Measurements from ENCODE around the gene ZKSCAN5. TPM values are rescaled to one million over a fixed set of nuclear protein-coding genes. Genes with fewer than 3 reads are reported as not detected.
A peak's percentile ranks its signal among the peaks of the same experiment; 100 is the strongest.
"Not testable (repeated sequence)": the region's sequence is repeated elsewhere in the genome, so short reads cannot be mapped to it uniquely, and the experiment has no call there.

Gene ZKSCAN5
- total and polyA plus RNA-seq, 7 donors, result 3.1 to 15.4 (median 9.3) TPM

- no peak overlapping the region for H3K27ac ChIP-seq
- TF ChIP-seq CTCF (IDR thresholded peaks at IDR 0.05), result no peak
- no peaks in the 10 kb centered on the region for H3K9me3 ChIP-seq
- no peak for ATAC-seq
- H3K27me3 ChIP-seq (ENCODE audit: insufficient read depth in 3 of 3, low read length in 2 of 3), result peaks cover 0 to 12% (median 3%) of the 10 kb centered on the region in 3 donors
- H3K4me1 ChIP-seq, result peaks cover 14% of the 10 kb centered on the region
- intact Hi-C loops (cut with DNase I), result loop anchor here in 1 of 2 donors (5.0 kb wide), 1 partner anchor 643 kb away; no protein-coding TSS in a partner anchor
- peak overlapping the region; percentile 72 for H3K4me3 ChIP-seq
- no peak for DNase-seq
- peaks cover 0 to 7% of the 10 kb centered on the region in 2 donors for H3K36me3 ChIP-seq (ENCODE audit: insufficient read depth in 1 of 2, low read depth in 1 of 2)
- 36 to 49% (median 40%) methylated on average over 10 of the region's 10 CpGs for WGBS, 3 donors
These were observed 75.0 kb downstream of the ZKSCAN5 start for GRCh38 chr7:99579281-99579955.

- ATAC-seq, result peak; percentile 43 to 65 (median 60)
- Histone ChIP-seq H3K9me3 (no peaks in the 10 kb centered on the region), H3K36me3 (ENCODE audit: insufficient read depth in 1 of 2, low read depth in 1 of 2) (no peaks in the 10 kb centered on the region), H3K4me3 (peak overlapping the region; percentile 72), H3K27ac (no peak overlapping the region), H3K4me1 (peaks cover 14% of the 10 kb centered on the region), H3K27me3 (ENCODE audit: insufficient read depth in 3 of 3, low read length in 2 of 3) (peaks cover 0 to 12% (median 5%) of the 10 kb centered on the region in 3 donors)
- intact Hi-C loops (cut with DNase I), result loop anchor here in 1 of 2 donors (5.0 kb wide), 1 partner anchor 642 kb away; no protein-coding TSS in a partner anchor
- 1 to 2% (median 1%) methylated on average over 53 to 54 of the region's 54 CpGs for WGBS, 3 donors
- peak; percentile 35 for TF ChIP-seq CTCF (IDR thresholded peaks at IDR 0.05)
- peak; percentile 38 to 63 for DNase-seq
These were observed 75.7 kb downstream of the ZKSCAN5 start for GRCh38 chr7:99579956-99580777.

GRCh38 chr7:99580778-99581332 is 76.4 kb downstream of the ZKSCAN5 start:
- WGBS, 3 donors, result 48 to 58% (median 52%) methylated on average over 4 of the region's 4 CpGs
- Histone ChIP-seq H3K4me3 (peak overlapping the region; percentile 72), H3K27me3 (ENCODE audit: insufficient read depth in 3 of 3, low read length in 2 of 3) (peaks cover 0 to 12% (median 5%) of the 10 kb centered on the region in 3 donors), H3K4me1 (peaks cover 14% of the 10 kb centered on the region)
- DNase-seq; H3K27ac ChIP-seq; H3K36me3 ChIP-seq (ENCODE audit: insufficient read depth in 1 of 2, low read depth in 1 of 2); intact Hi-C loops (cut with DNase I); H3K9me3 ChIP-seq; ATAC-seq: not testable (repeated sequence)

Other genes with a start within 250 kb of the ZKSCAN5 start
- not detected for gene MYH16, start 231.8 kb upstream of the ZKSCAN5 start, total RNA-seq
- not detected for gene MYH16, start 231.8 kb upstream of the ZKSCAN5 start, polyA plus RNA-seq
- gene ARPC1A, start 178.8 kb upstream of the ZKSCAN5 start, total RNA-seq, result 10 to 100 TPM; 41.6 to 53.5 (median 47.6) TPM
- 100 to 1,000 TPM in 1 of 3 donors, 10 to 100 TPM in 2; 38.1 to 114 (median 71.2) TPM for gene ARPC1A, start 178.8 kb upstream of the ZKSCAN5 start, polyA plus RNA-seq
- gene ARPC1B, start 129.9 kb upstream of the ZKSCAN5 start, total RNA-seq, result 10 to 100 TPM; 12.9 to 19.1 (median 15.7) TPM
- 10 to 100 TPM; 20.0 to 61.5 (median 25.9) TPM for gene ARPC1B, start 129.9 kb upstream of the ZKSCAN5 start, polyA plus RNA-seq
- gene PDAP1, start 96.1 kb upstream of the ZKSCAN5 start, total RNA-seq, result 100 to 1,000 TPM; 131 to 174 (median 172) TPM
- 100 to 1,000 TPM; 257 to 437 (median 436) TPM for gene PDAP1, start 96.1 kb upstream of the ZKSCAN5 start, polyA plus RNA-seq
- gene BUD31, start 95.7 kb upstream of the ZKSCAN5 start, total RNA-seq, result 10 to 100 TPM; 30.2 to 49.1 (median 39.8) TPM
- 100 to 1,000 TPM in 1 of 3 donors, 10 to 100 TPM in 2; 46.8 to 115 (median 88.0) TPM for gene BUD31, start 95.7 kb upstream of the ZKSCAN5 start, polyA plus RNA-seq
- 1 to 10 TPM; 2.7 to 9.2 (median 4.6) TPM for gene PTCD1, start 65.9 kb upstream of the ZKSCAN5 start, total RNA-seq
- gene PTCD1, start 65.9 kb upstream of the ZKSCAN5 start, polyA plus RNA-seq, result 1 to 10 TPM; 5.0 to 8.1 (median 5.6) TPM
- 10 to 100 TPM; 21.3 to 42.4 (median 28.6) TPM for gene CPSF4, start 65.7 kb upstream of the ZKSCAN5 start, total RNA-seq
- 10 to 100 TPM; 35.6 to 46.4 (median 36.5) TPM for gene CPSF4, start 65.7 kb upstream of the ZKSCAN5 start, polyA plus RNA-seq
- gene ATP5MF, start 38.5 kb upstream of the ZKSCAN5 start, total RNA-seq, result 100 to 1,000 TPM; 391 to 584 (median 510) TPM
- 1,000 to 10,000 TPM; 2,163 to 2,481 (median 2,336) TPM for gene ATP5MF, start 38.5 kb upstream of the ZKSCAN5 start, polyA plus RNA-seq
- 1 to 10 TPM; 1.6 to 4.0 (median 2.9) TPM for gene ZNF789, start 31.8 kb upstream of the ZKSCAN5 start, total RNA-seq
- 1 to 10 TPM; 2.0 to 6.2 (median 2.2) TPM for gene ZNF789, start 31.8 kb upstream of the ZKSCAN5 start, polyA plus RNA-seq
- gene ZNF394, start 4.4 kb upstream of the ZKSCAN5 start, total RNA-seq, result 10 to 100 TPM; 11.1 to 17.4 (median 14.6) TPM
- gene ZNF394, start 4.4 kb upstream of the ZKSCAN5 start, polyA plus RNA-seq, result 10 to 100 TPM in 2 of 3 donors, 1 to 10 TPM in 1; 9.9 to 17.1 (median 15.9) TPM
- gene FAM200A, start 47.5 kb downstream of the ZKSCAN5 start, total RNA-seq, result 1 to 10 TPM; 2.9 to 6.3 (median 4.4) TPM
- 10 to 100 TPM in 1 of 3 donors, 1 to 10 TPM in 2; 4.1 to 12.4 (median 4.6) TPM for gene FAM200A, start 47.5 kb downstream of the ZKSCAN5 start, polyA plus RNA-seq
- 10 to 100 TPM; 30.9 to 43.8 (median 36.6) TPM for gene ZNF655, start 54.0 kb downstream of the ZKSCAN5 start, total RNA-seq
- 10 to 100 TPM; 27.3 to 63.7 (median 46.9) TPM for gene ZNF655, start 54.0 kb downstream of the ZKSCAN5 start, polyA plus RNA-seq
- gene TMEM225B, start 93.6 kb downstream of the ZKSCAN5 start, total RNA-seq, result under 1 TPM in 2 of 4 donors, not detected in 2; 0.42 to 0.86 TPM
- gene TMEM225B, start 93.6 kb downstream of the ZKSCAN5 start, polyA plus RNA-seq, result under 1 TPM; 0.20 to 0.55 (median 0.34) TPM
- 10 to 100 TPM in 1 of 4 donors, 1 to 10 TPM in 3; 6.3 to 10.5 (median 7.0) TPM for gene ZSCAN25, start 112.3 kb downstream of the ZKSCAN5 start, total RNA-seq
- 1 to 10 TPM; 2.6 to 5.8 (median 2.6) TPM for gene ZSCAN25, start 112.3 kb downstream of the ZKSCAN5 start, polyA plus RNA-seq
- gene CYP3A5, start 175.3 kb downstream of the ZKSCAN5 start, total RNA-seq, result 1 to 10 TPM in 2 of 4 donors, under 1 TPM in 2; 0.12 to 2.4 (median 0.71) TPM
- gene CYP3A5, start 175.3 kb downstream of the ZKSCAN5 start, polyA plus RNA-seq, result under 1 TPM; 0.13 to 0.52 (median 0.32) TPM
- not detected for gene CYP3A7, start 230.5 kb downstream of the ZKSCAN5 start, total RNA-seq
- gene CYP3A7, start 230.5 kb downstream of the ZKSCAN5 start, polyA plus RNA-seq, result not detected